GM21381 (cell line): ENCODE results near the gene C19orf18.
"Not testable (repeated sequence)": the region's sequence is repeated elsewhere in the genome, so short reads cannot be mapped to it uniquely, and the experiment has no call there.

Source experiments
- ATAC-seq: cut with Tn5 transposase; IDR thresholded peaks from one replicate; pipeline ENCODE4 v1.9.1; 2021; ENCODE audit warnings: mild to moderate bottlenecking, moderate library complexity; ENCODE audit not compliant: unreplicated experiment

C19orf18 gene

GRCh38 chr19:57974434-57974833, at the start of gene C19orf18:
C19orf18 (minus strand) TSS chr19:57974534; CDS start chr19:57974432, 102 bp downstream.
- no peak for ATAC-seq

- no peak for ATAC-seq
Measured at GRCh38 chr19:58022283-58022660, 47.9 kb upstream of the C19orf18 start.

GRCh38 chr19:58021541-58022282, 47.4 kb upstream of the C19orf18 start:
- no peak for ATAC-seq

- no peak for ATAC-seq
Measured at GRCh38 chr19:58020129-58020528, 45.8 kb upstream of the C19orf18 start.

GRCh38 chr19:58014141-58014540, 39.8 kb upstream of the C19orf18 start:
- ATAC-seq = no peak

- no peak for ATAC-seq
Measured at GRCh38 chr19:58010507-58010906, 36.2 kb upstream of the C19orf18 start.

- peak; percentile 73 for ATAC-seq
Measured at GRCh38 chr19:58009666-58010301, 35.5 kb upstream of the C19orf18 start.

- ATAC-seq = no peak
Measured at GRCh38 chr19:58009301-58009665, 34.9 kb upstream of the C19orf18 start.

- ATAC-seq = not testable (repeated sequence)
Measured at GRCh38 chr19:58008877-58009276, 34.5 kb upstream of the C19orf18 start.

GRCh38 chr19:58007285-58007684, 33.0 kb upstream of the C19orf18 start:
- ATAC-seq = no peak

- ATAC-seq = no peak
Measured at GRCh38 chr19:58003174-58003828, 29.0 kb upstream of the C19orf18 start.

GRCh38 chr19:58002384-58003173, 28.2 kb upstream of the C19orf18 start, which contains the start of gene ZNF606:
ZNF606 (minus strand) TSS chr19:58002820; CDS start chr19:58001319, 1,501 bp downstream.
- ATAC-seq = peak; percentile 97

GRCh38 chr19:58001895-58002369, 27.6 kb upstream of the C19orf18 start:
- ATAC-seq = peak; percentile 9

- no peak for ATAC-seq
Measured at GRCh38 chr19:58000677-58001076, 26.3 kb upstream of the C19orf18 start.

- ATAC-seq = no peak
Measured at GRCh38 chr19:57992841-57993240, 18.5 kb upstream of the C19orf18 start.

- no peak for ATAC-seq
Measured at GRCh38 chr19:57978586-57979289, 4.4 kb upstream of the C19orf18 start.

GRCh38 chr19:57964761-57965160, 9.6 kb downstream of the C19orf18 start:
- ATAC-seq = no peak

- no peak for ATAC-seq
Measured at GRCh38 chr19:57961785-57962184, 12.5 kb downstream of the C19orf18 start.

- ATAC-seq = no peak
Measured at GRCh38 chr19:57954996-57955395, 19.3 kb downstream of the C19orf18 start.

- ATAC-seq = no peak
Measured at GRCh38 chr19:57949702-57950101, 24.6 kb downstream of the C19orf18 start.
